HepG2 (cell line): ENCODE measurements around the gene SRD5A3. TPM values are rescaled to one million over a fixed set of nuclear protein-coding genes. Genes with fewer than 3 reads are reported as not detected.

Experiments
- DPF2 ChIP-seq: sonication (generic); formaldehyde crosslinking; IDR thresholded peaks from 2 replicates; pipeline ENCODE4 v1.4.0; 2020; ENCODE audit warnings: mild to moderate bottlenecking, low read depth, missing genetic modification reagents, borderline replicate concordance
- GATAD2A ChIP-seq: IDR thresholded peaks from 2 replicates; pipeline ENCODE4 v1.6.1; 2016
- LCORL ChIP-seq, 2 experiments: fragments of 450-650 bp in 1 of 2; sonication (generic) in 1 of 2; formaldehyde crosslinking in 1 of 2; IDR thresholded peaks; 2 replicates each; pipeline versions ENCODE4 v1.5.0 to v1.6.1; 2017 to 2020; ENCODE audit warnings: antibody characterized with exemption in 1 of 2, missing genetic modification reagents in 1 of 2
- MAX ChIP-seq: IDR thresholded peaks from 2 replicates; pipeline ENCODE4 v1.6.1; 2012; ENCODE audit warnings: inconsistent platforms
- MYC ChIP-seq: sonication (generic); formaldehyde crosslinking; IDR thresholded peaks from 2 replicates; pipeline ENCODE4 v1.9.0; 2021; ENCODE audit warnings: missing genetic modification reagents, borderline replicate concordance
- MYNN ChIP-seq: sonication (generic); formaldehyde crosslinking; IDR thresholded peaks from 2 replicates; pipeline ENCODE4 v1.4.0; 2020; ENCODE audit warnings: mild to moderate bottlenecking, low read depth, missing genetic modification reagents
- NR3C1 ChIP-seq: sonication (generic); formaldehyde crosslinking; IDR thresholded peaks from 2 replicates; pipeline ENCODE4 v1.4.0; 2020; ENCODE audit warnings: missing genetic modification reagents
- TBX3 ChIP-seq: fragments of 450-650 bp; IDR thresholded peaks from 2 replicates; pipeline ENCODE4 v1.6.1; 2017; ENCODE audit warnings: antibody characterized with exemption, mild to moderate bottlenecking, inconsistent platforms, borderline replicate concordance
- TSC22D2 ChIP-seq: sonication (generic); formaldehyde crosslinking; IDR thresholded peaks from 2 replicates; pipeline ENCODE4 v1.5.1; 2020; ENCODE audit warnings: missing genetic modification reagents, mild to moderate bottlenecking, borderline replicate concordance
- ZBTB34 ChIP-seq: sonication (generic); formaldehyde crosslinking; IDR thresholded peaks from 2 replicates; pipeline ENCODE4 v1.8.0; 2022; ENCODE audit warnings: mild to moderate bottlenecking, missing genetic modification reagents
- ZNF207 ChIP-seq: fragments of 450-650 bp; IDR thresholded peaks from 2 replicates; pipeline ENCODE4 v1.6.1; 2016; ENCODE audit warnings: antibody characterized with exemption, borderline replicate concordance
- ZNF530 ChIP-seq: sonication (generic); formaldehyde crosslinking; IDR thresholded peaks from 2 replicates; pipeline ENCODE4 v1.5.0; 2020; ENCODE audit warnings: low read depth, mild to moderate bottlenecking, missing genetic modification reagents
- ZNF577 ChIP-seq: sonication (generic); formaldehyde crosslinking; IDR thresholded peaks from 2 replicates; pipeline ENCODE4 v1.4.0; 2020; ENCODE audit warnings: mild to moderate bottlenecking, low read depth, missing genetic modification reagents, borderline replicate concordance
- ZSCAN20 ChIP-seq: sonication (generic); formaldehyde crosslinking; IDR thresholded peaks from 2 replicates; pipeline ENCODE4 v1.4.0; 2020; ENCODE audit warnings: missing genetic modification reagents, mild to moderate bottlenecking, borderline replicate concordance
- polyA plus RNA-seq, 8 experiments: library from polyadenylated mRNA; depleted of rRNA in 3 of 8; stranded (reverse) in 7 of 8; unstranded in 1 of 8; fragments of >200 nt; fragmentation: Illumina TruSeq in 4 of 8; extraction: Trizol in 4 of 8; gene quantifications; 2 replicates each; pipeline versions ENCODE4 v1.2.1 to v1.2.3, GENCODE V29; 2011 to 2016; ENCODE audit warnings: low read depth in 4 of 8, missing spikeins in 1 of 8, mixed read lengths in 1 of 8; ENCODE audit not compliant: insufficient read depth in 1 of 8
- total RNA-seq, 5 experiments: library from RNA; depleted of rRNA; stranded (reverse); fragments of >200 nt; fragmentation: Illumina TruSeq; extraction: Trizol; gene quantifications; 2 replicates each; pipeline ENCODE4 v1.2.3, GENCODE V29; 2016; ENCODE audit warnings: low read depth in 1 of 5
- TF ChIP-seq, protein P1 (sequence below): conservative IDR thresholded peaks from 2 replicates; pipeline ENCODE4 v1.6.1; 2018; ENCODE audit warnings: missing genetic modification reagents
- TF ChIP-seq, protein P2 (sequence below): sonication (generic); formaldehyde crosslinking; IDR thresholded peaks from 2 replicates; pipeline ENCODE4 v1.4.0; 2020; ENCODE audit warnings: missing genetic modification reagents

Gene SRD5A3
- total and polyA plus RNA-seq, 2 of the 13 experiments (the other 11 are each of a cell fraction or from before 2014, with no cell fraction given): 12.4 to 18.4 TPM

DNA sequence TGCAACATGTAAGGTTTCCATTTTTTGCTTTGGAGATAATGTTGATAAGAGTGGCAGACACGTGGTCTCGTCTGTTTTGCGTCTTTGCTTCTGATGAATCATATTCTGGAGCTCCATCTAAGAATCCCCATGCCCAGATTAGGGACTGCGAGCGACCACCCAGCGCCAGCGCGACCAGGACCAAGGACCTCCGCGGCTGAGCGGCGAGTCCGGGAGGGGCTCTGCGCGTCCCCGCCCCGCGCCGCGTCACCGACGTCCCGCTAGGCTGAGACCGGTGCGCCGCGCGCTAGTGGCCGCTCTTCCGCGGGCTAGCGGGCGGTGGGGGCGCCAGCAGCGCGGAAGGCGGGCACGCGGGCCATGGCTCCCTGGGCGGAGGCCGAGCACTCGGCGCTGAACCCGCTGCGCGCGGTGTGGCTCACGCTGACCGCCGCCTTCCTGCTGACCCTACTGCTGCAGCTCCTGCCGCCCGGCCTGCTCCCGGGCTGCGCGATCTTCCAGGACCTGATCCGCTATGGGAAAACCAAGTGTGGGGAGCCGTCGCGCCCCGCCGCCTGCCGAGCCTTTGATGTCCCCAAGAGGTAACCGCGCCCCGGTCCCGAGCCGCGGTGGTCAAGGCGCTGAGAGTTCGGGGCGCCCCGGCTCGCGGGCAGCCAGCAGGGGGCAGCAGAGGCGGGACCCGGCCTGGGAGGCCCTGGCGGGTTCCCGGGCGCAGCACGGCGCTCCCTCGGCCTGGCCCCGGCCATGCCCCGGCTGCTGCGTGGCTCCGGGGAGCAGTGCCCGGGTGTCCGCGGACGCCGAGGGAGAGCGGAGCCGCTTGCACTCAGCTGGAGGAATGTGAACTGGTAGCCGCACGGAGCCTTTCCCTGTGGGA is at the start of gene SRD5A3 (continued):
- TF ChIP-seq, protein P1, sequence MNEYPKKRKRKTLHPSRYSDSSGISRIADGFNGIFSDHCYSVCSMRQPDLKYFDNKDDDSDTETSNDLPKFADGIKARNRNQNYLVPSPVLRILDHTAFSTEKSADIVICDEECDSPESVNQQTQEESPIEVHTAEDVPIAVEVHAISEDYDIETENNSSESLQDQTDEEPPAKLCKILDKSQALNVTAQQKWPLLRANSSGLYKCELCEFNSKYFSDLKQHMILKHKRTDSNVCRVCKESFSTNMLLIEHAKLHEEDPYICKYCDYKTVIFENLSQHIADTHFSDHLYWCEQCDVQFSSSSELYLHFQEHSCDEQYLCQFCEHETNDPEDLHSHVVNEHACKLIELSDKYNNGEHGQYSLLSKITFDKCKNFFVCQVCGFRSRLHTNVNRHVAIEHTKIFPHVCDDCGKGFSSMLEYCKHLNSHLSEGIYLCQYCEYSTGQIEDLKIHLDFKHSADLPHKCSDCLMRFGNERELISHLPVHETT (CRISPR knock-in tag): peak; percentile 90
- TF ChIP-seq, protein P2, sequence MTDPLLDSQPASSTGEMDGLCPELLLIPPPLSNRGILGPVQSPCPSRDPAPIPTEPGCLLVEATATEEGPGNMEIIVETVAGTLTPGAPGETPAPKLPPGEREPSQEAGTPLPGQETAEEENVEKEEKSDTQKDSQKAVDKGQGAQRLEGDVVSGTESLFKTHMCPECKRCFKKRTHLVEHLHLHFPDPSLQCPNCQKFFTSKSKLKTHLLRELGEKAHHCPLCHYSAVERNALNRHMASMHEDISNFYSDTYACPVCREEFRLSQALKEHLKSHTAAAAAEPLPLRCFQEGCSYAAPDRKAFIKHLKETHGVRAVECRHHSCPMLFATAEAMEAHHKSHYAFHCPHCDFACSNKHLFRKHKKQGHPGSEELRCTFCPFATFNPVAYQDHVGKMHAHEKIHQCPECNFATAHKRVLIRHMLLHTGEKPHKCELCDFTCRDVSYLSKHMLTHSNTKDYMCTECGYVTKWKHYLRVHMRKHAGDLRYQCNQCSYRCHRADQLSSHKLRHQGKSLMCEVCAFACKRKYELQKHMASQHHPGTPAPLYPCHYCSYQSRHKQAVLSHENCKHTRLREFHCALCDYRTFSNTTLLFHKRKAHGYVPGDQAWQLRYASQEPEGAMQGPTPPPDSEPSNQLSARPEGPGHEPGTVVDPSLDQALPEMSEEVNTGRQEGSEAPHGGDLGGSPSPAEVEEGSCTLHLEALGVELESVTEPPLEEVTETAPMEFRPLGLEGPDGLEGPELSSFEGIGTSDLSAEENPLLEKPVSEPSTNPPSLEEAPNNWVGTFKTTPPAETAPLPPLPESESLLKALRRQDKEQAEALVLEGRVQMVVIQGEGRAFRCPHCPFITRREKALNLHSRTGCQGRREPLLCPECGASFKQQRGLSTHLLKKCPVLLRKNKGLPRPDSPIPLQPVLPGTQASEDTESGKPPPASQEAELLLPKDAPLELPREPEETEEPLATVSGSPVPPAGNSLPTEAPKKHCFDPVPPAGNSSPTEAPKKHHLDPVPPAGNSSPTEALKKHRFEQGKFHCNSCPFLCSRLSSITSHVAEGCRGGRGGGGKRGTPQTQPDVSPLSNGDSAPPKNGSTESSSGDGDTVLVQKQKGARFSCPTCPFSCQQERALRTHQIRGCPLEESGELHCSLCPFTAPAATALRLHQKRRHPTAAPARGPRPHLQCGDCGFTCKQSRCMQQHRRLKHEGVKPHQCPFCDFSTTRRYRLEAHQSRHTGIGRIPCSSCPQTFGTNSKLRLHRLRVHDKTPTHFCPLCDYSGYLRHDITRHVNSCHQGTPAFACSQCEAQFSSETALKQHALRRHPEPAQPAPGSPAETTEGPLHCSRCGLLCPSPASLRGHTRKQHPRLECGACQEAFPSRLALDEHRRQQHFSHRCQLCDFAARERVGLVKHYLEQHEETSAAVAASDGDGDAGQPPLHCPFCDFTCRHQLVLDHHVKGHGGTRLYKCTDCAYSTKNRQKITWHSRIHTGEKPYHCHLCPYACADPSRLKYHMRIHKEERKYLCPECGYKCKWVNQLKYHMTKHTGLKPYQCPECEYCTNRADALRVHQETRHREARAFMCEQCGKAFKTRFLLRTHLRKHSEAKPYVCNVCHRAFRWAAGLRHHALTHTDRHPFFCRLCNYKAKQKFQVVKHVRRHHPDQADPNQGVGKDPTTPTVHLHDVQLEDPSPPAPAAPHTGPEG (CRISPR knock-in tag): peak; percentile 86
- TF ChIP-seq GATAD2A (0 out of 2 replicates have a peak, but pooled peaks have one; percentile 21), TBX3 (no peak), MYC (CRISPR knock-in tag) (peak; percentile 90), TSC22D2 (CRISPR knock-in tag) (no peak), ZBTB34 (peak; percentile 24; the same call in 1 of the 2 replicates), DPF2 (CRISPR knock-in tag) (no peak), ZNF530 (no peak), LCORL (IDR thresholded peaks at IDR 0.05) (no peak), LCORL (CRISPR knock-in tag; IDR thresholded peaks at IDR 0.05) (peak; percentile 84), MYNN (CRISPR knock-in tag) (peak; percentile 74; the same call in 1 of the 2 replicates), MAX (peak; percentile 93), ZNF207 (no peak), ZNF577 (CRISPR knock-in tag) (no peak), ZSCAN20 (no peak), NR3C1 (no peak)
